HCT116 (cell line): Measurements from ENCODE around the gene CLIC3. TPM values are rescaled to one million over a fixed set of nuclear protein-coding genes. Genes with fewer than 3 reads are reported as not detected.
A peak's percentile ranks its signal among the peaks of the same experiment; 100 is the strongest.

ENCODE experiments used
- ATAC-seq: fragments of 200-7000 bp; cut with Tn5 transposase; 2 replicates; pipeline ENCODE4 v1.9.1; 2020; ENCODE audit warnings: mild to moderate bottlenecking, moderate library complexity
- BruUV-seq: library from RNA; stranded (reverse); fragments of 400-500 nt; replicated peaks from 2 replicates; lab custom pipeline; 2021; lab: Mats Ljungman, UMichigan
- CTCF ChIA-PET: fragments of 300-600 bp; sonication (Branson Sonifier 250); formaldehyde crosslinking; loops from one replicate; lab custom pipeline; 2021; ENCODE audit warnings: antibody characterized with exemption; lab: Charles Lee
- POLR2A ChIA-PET: fragments of 300-600, 350-600 bp; sonication (Branson Sonifier 250); formaldehyde crosslinking; loops from one replicate; lab custom pipeline; 2021; ENCODE audit warnings: antibody characterized with exemption; lab: Charles Lee
- RAD21 ChIA-PET, 2 experiments: fragments of 300-600 bp; sonication (Branson Sonifier 250); formaldehyde crosslinking; loops; one replicate each; lab custom pipeline; 2023; ENCODE audit warnings: low total read pairs in 2 of 2; ENCODE audit not compliant: uncharacterized antibody in 2 of 2, unreplicated experiment in 2 of 2, low non-redundant PET in 1 of 2; lab: Charles Lee
- DNase-seq: peaks from one replicate; pipeline ENCODE4 v3.0.0-alpha.2; 2010; ENCODE audit warnings: low read depth, low spot score
- H2AFZ ChIP-seq: fragments of 200-600 bp; shearing (Covaris generic), sonication (generic); 2 replicates; pipeline ENCODE4 v1.6.1; 2017; ENCODE audit warnings: low read depth, mixed run types, mixed read lengths, antibody characterized with exemption, low read length; ENCODE audit not compliant: poor library complexity, severe bottlenecking
- H3K27ac ChIP-seq: 2 replicates; pipeline ENCODE4 v1.5.1; 2012; ENCODE audit warnings: low read depth, low read length
- H3K27me3 ChIP-seq: fragments of 200-600 bp; sonication (generic); 2 replicates; pipeline ENCODE4 v1.6.1; 2016; ENCODE audit warnings: mixed run types, low read length, mixed read lengths; ENCODE audit not compliant: insufficient read depth
- H3K36me3 ChIP-seq, 2 experiments: fragments of 200-500 bp in 1 of 2; fragments of 200-600 bp in 1 of 2; sonication (Bioruptor generic) in 1 of 2; sonication (generic) in 1 of 2; 2 replicates each; pipeline versions ENCODE4 v1.5.1 to v1.6.1; 2014 to 2016; ENCODE audit warnings: low read length in 2 of 2, inconsistent platforms in 1 of 2, mixed read lengths in 1 of 2, mixed run types in 1 of 2; ENCODE audit not compliant: insufficient read depth in 2 of 2, control insufficient read depth in 1 of 2
- H3K4me1 ChIP-seq, 2 experiments: fragments of 200-600 bp in 1 of 2; sonication (generic) in 1 of 2; 2 replicates each; pipeline versions ENCODE4 v1.5.1 to v1.6.1; 2012 to 2017; ENCODE audit warnings: low read length in 2 of 2, inconsistent platforms in 1 of 2, mild to moderate bottlenecking in 1 of 2, mixed read lengths in 1 of 2, mixed run types in 1 of 2, moderate library complexity in 1 of 2; ENCODE audit not compliant: insufficient read depth in 2 of 2, control insufficient read depth in 1 of 2
- H3K4me2 ChIP-seq: fragments of 200-600 bp; sonication (generic); 2 replicates; pipeline ENCODE4 v1.6.1; 2017; ENCODE audit warnings: mixed run types, low read length, mixed read lengths
- H3K4me3 ChIP-seq, 2 experiments: fragments of 200-600 bp in 1 of 2; sonication (generic) in 1 of 2; replicated peaks in 1 of 2; 2 replicates each; pipeline ENCODE4 v1.5.1; 2011 to 2016; ENCODE audit warnings: low read length in 2 of 2, control low read depth in 1 of 2, low read depth in 1 of 2, mild to moderate bottlenecking in 1 of 2, mixed read lengths in 1 of 2, mixed run types in 1 of 2
- H3K79me2 ChIP-seq: fragments of 200-600 bp; sonication (generic); 2 replicates; pipeline ENCODE4 v1.6.1; 2017; ENCODE audit warnings: mild to moderate bottlenecking, mixed run types, low read length, moderate library complexity, mixed read lengths; ENCODE audit not compliant: insufficient read depth
- H3K9ac ChIP-seq: fragments of 200-600 bp; sonication (generic); 2 replicates; pipeline ENCODE4 v1.6.1; 2016; ENCODE audit warnings: low read length, mixed read lengths
- H3K9me2 ChIP-seq: fragments of 200-600 bp; sonication (generic), shearing (Covaris generic); 2 replicates; pipeline ENCODE4 v1.6.1; 2017; ENCODE audit warnings: mixed run types, mild to moderate bottlenecking, moderate library complexity; ENCODE audit not compliant: insufficient read depth
- H3K9me3 ChIP-seq, 2 experiments: fragments of 200-500 bp in 1 of 2; fragments of 200-600 bp in 1 of 2; sonication (Bioruptor generic) in 1 of 2; sonication (generic) in 1 of 2; 2 replicates each; pipeline ENCODE4 v1.6.1; 2014 to 2017; ENCODE audit warnings: low read length in 2 of 2, mixed read lengths in 2 of 2, inconsistent platforms in 1 of 2, low read depth in 1 of 2, mild to moderate bottlenecking in 1 of 2, mixed run types in 1 of 2, moderate library complexity in 1 of 2; ENCODE audit not compliant: control insufficient read depth in 1 of 2, insufficient read depth in 1 of 2
- H4K20me1 ChIP-seq: fragments of 200-600 bp; sonication (generic), shearing (Covaris generic); 2 replicates; pipeline ENCODE4 v1.6.1; 2017; ENCODE audit warnings: mixed run types, mild to moderate bottlenecking, moderate library complexity; ENCODE audit not compliant: insufficient read depth
- EZH2 ChIP-seq: fragments of 200-600 bp; sonication (generic); IDR thresholded peaks from 2 replicates; pipeline ENCODE4 v1.6.1; 2017; ENCODE audit warnings: antibody characterized with exemption, mixed run types
- intact Hi-C: fragments of 100-400 bp; cut with micrococcal nuclease; formaldehyde crosslinking; loops from 2 replicates; pipeline ENCODE4 v1.10.0; 2022
- total RNA-seq: library from RNA; stranded (reverse); gene quantifications from one replicate; pipeline ENCODE4 v1.2.1, GENCODE V29; 2021; ENCODE audit not compliant: unreplicated experiment

The CLIC3 gene
- total RNA-seq, 1 experiment from 2014 or later: 8.4 TPM

DNA sequence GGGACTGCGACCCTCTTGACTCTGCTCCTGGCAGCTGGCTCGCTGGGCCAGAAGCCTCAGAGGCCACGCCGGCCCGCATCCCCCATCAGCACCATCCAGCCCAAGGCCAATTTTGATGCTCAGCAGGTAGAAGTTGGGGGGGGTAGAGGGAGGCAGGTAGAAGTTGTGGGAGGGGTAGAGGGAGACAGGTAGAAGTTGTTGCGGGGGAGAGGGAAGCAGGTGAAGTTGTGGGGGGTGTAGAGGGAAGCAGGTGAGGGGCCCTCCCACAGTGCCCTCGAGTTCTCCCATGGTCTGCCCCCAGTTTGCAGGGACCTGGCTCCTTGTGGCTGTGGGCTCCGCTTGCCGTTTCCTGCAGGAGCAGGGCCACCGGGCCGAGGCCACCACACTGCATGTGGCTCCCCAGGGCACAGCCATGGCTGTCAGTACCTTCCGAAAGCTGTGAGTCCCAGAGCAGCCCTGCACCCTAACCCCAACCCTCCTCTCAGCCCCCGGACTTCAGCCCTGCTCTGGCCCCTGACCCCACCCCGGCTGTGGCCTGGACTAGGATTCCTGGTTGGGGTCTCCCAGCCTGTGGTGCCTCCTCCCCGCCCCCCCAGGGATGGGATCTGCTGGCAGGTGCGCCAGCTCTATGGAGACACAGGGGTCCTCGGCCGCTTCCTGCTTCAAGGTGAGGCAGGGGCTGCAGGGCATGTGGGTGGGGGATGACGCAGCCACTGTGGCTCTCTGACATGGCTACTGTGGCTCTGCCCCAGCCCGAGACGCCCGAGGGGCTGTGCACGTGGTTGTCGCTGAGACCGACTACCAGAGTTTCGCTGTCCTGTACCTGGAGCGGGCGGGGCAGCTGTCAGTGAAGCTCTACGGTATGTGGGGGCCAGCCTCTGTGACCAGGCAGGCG lies 50.8 kb downstream of the CLIC3 start:
- no peak for TF ChIP-seq EZH2
- Histone ChIP-seq H4K20me1 (no peaks in the 10 kb centered on the region), H3K9me2 (no peaks in the 10 kb centered on the region), H3K27ac (peak overlapping the region; percentile 97), H3K4me3 (peak overlapping the region in 1 of 2 experiments; percentile 88; a peak in 3 of 4 replicates), H3K27me3 (no peaks in the 10 kb centered on the region), H3K79me2 (peaks cover 20% of the 10 kb centered on the region), H2AFZ (no peak overlapping the region), H3K9me3 (no peaks in the 10 kb centered on the region), H3K4me2 (peak overlapping the region; percentile 45), H3K9ac (no peak overlapping the region), H3K36me3 (peaks cover 8 to 12% of the 10 kb centered on the region in 2 experiments; a peak in 3 of 4 replicates), H3K4me1 (peaks cover 25 to 49% of the 10 kb centered on the region in 2 experiments)
- ATAC-seq (no peak), DNase-seq (no peak)
- RAD21 ChIA-PET: no interaction called here
- CTCF ChIA-PET: interaction anchor here (0.6 to 1.4 kb wide), 4 partner anchors 15 to 101 kb away, joined by 3 to 9 read pairs (median 3); no protein-coding TSS in a partner anchor
- POLR2A ChIA-PET: no interaction called here
- BruUV-seq: no TSS peak
- intact Hi-C loops: loop anchor here (10.0 kb wide), 1 partner anchor 101 kb away; the partner anchor contains the start of genes AJM1 and PHPT1

Other genes with a start within 250 kb of the CLIC3 start
- gene LCN6, start 248.0 kb downstream of the CLIC3 start, total RNA-seq: not detected
- gene LCN8, start 238.3 kb downstream of the CLIC3 start, total RNA-seq: not detected
- 0.76 TPM for gene LCN15, start 232.1 kb downstream of the CLIC3 start, total RNA-seq
- 73.6 TPM for gene TMEM141, start 205.2 kb downstream of the CLIC3 start, total RNA-seq
- gene CCDC183, start 200.2 kb downstream of the CLIC3 start, total RNA-seq: 2.8 TPM
- gene RABL6, start 188.6 kb downstream of the CLIC3 start, total RNA-seq: 98.6 TPM
- gene AJM1, start 154.1 kb downstream of the CLIC3 start, total RNA-seq: 7.1 TPM
- 148 TPM for gene PHPT1, start 147.2 kb downstream of the CLIC3 start, total RNA-seq
- gene MAMDC4, start 144.2 kb downstream of the CLIC3 start, total RNA-seq: 17.3 TPM
- gene EDF1, start 130.3 kb downstream of the CLIC3 start, total RNA-seq: 311 TPM
- gene TRAF2, start 110.1 kb downstream of the CLIC3 start, total RNA-seq: 28.4 TPM
- 88.0 TPM for gene FBXW5, start 51.8 kb downstream of the CLIC3 start, total RNA-seq
- gene C8G, start 51.3 kb downstream of the CLIC3 start, total RNA-seq: 2.1 TPM
- 4.2 TPM for gene LCN12, start 44.3 kb downstream of the CLIC3 start, total RNA-seq
- gene PTGDS, start 19.1 kb downstream of the CLIC3 start, total RNA-seq: 3.1 TPM
- 0.44 TPM for gene LCNL1, start 13.6 kb downstream of the CLIC3 start, total RNA-seq
- 89.0 TPM for gene PAXX, start 4.1 kb downstream of the CLIC3 start, total RNA-seq
- 114 TPM for gene ABCA2, start 31.7 kb upstream of the CLIC3 start, total RNA-seq
- gene FUT7, start 35.5 kb upstream of the CLIC3 start, total RNA-seq: not detected
- gene NPDC1, start 49.6 kb upstream of the CLIC3 start, total RNA-seq: 98.8 TPM
- gene ENTPD2, start 57.5 kb upstream of the CLIC3 start, total RNA-seq: 32.5 TPM
- 71.7 TPM for gene SAPCD2, start 74.0 kb upstream of the CLIC3 start, total RNA-seq
- gene UAP1L1, start 80.9 kb upstream of the CLIC3 start, total RNA-seq: 11.0 TPM
- 50.9 TPM for gene MAN1B1, start 90.4 kb upstream of the CLIC3 start, total RNA-seq
- gene DPP7, start 118.2 kb upstream of the CLIC3 start, total RNA-seq: 291 TPM
- gene GRIN1, start 142.6 kb upstream of the CLIC3 start, total RNA-seq: 23.1 TPM
- gene LRRC26, start 173.5 kb upstream of the CLIC3 start, total RNA-seq: 2.4 TPM
- gene TMEM210, start 175.5 kb upstream of the CLIC3 start, total RNA-seq: not detected
- 75.5 TPM for gene ANAPC2, start 192.0 kb upstream of the CLIC3 start, total RNA-seq
- gene SSNA1, start 192.1 kb upstream of the CLIC3 start, total RNA-seq: 84.7 TPM
- 24.9 TPM for gene TPRN, start 204.2 kb upstream of the CLIC3 start, total RNA-seq
- gene TMEM203, start 209.1 kb upstream of the CLIC3 start, total RNA-seq: 45.0 TPM
- gene NDOR1, start 209.1 kb upstream of the CLIC3 start, total RNA-seq: 28.4 TPM
- gene RNF208, start 225.7 kb upstream of the CLIC3 start, total RNA-seq: 26.1 TPM
- 4.3 TPM for gene CYSRT1, start 228.6 kb upstream of the CLIC3 start, total RNA-seq
- 0.30 TPM for gene RNF224, start 230.9 kb upstream of the CLIC3 start, total RNA-seq
- 0.15 TPM for gene SLC34A3, start 234.3 kb upstream of the CLIC3 start, total RNA-seq
- gene TUBB4B, start 244.7 kb upstream of the CLIC3 start, total RNA-seq: 502 TPM